Fibroblast of upper back skin (primary cell): ENCODE results near the gene SLC35F3.
"Not testable (repeated sequence)": the region's sequence is repeated elsewhere in the genome, so short reads cannot be mapped to it uniquely, and the experiment has no call there.

Source experiments
- DNase-seq: peaks from one replicate; pipeline ENCODE4 v3.0.0-alpha.2; 2013

SLC35F3 gene

GRCh38 chr1:234231061-234231892 is 326.8 kb downstream of the SLC35F3 start:
- DNase-seq: no peak

GRCh38 chr1:234231893-234232276 is 327.4 kb downstream of the SLC35F3 start:
- DNase-seq: no peak

- DNase-seq: no peak
Measured at GRCh38 chr1:234234199-234234598, 329.7 kb downstream of the SLC35F3 start.

- DNase-seq: no peak
Measured at GRCh38 chr1:234235434-234235881, 331.0 kb downstream of the SLC35F3 start.

- no peak for DNase-seq
Measured at GRCh38 chr1:234237393-234237792, 332.9 kb downstream of the SLC35F3 start.

GRCh38 chr1:234238060-234238459 is 333.6 kb downstream of the SLC35F3 start:
- DNase-seq: no peak

- no peak for DNase-seq
Measured at GRCh38 chr1:234239515-234239914, 335.0 kb downstream of the SLC35F3 start.

- no peak for DNase-seq
Measured at GRCh38 chr1:234239936-234240335, 335.5 kb downstream of the SLC35F3 start.

- DNase-seq: no peak
Measured at GRCh38 chr1:234240680-234241079, 336.2 kb downstream of the SLC35F3 start.

GRCh38 chr1:234241941-234242490 is 337.5 kb downstream of the SLC35F3 start:
- DNase-seq: no peak

GRCh38 chr1:234243521-234244260 is 339.2 kb downstream of the SLC35F3 start:
- DNase-seq: no peak

GRCh38 chr1:234244482-234244881 is 340.0 kb downstream of the SLC35F3 start:
- no peak for DNase-seq

- DNase-seq: no peak
Measured at GRCh38 chr1:234246638-234247116, 342.2 kb downstream of the SLC35F3 start.

- not testable (repeated sequence) for DNase-seq
Measured at GRCh38 chr1:234247746-234248145, 343.3 kb downstream of the SLC35F3 start.

GRCh38 chr1:234250747-234251146 is 346.3 kb downstream of the SLC35F3 start:
- no peak for DNase-seq

GRCh38 chr1:234253732-234254131 is 349.3 kb downstream of the SLC35F3 start:
- DNase-seq: no peak

- peak; percentile 5 for DNase-seq
Measured at GRCh38 chr1:234256359-234256758, 351.9 kb downstream of the SLC35F3 start.

- no peak for DNase-seq
Measured at GRCh38 chr1:234258071-234258470, 353.6 kb downstream of the SLC35F3 start.

GRCh38 chr1:234260578-234260977 is 356.1 kb downstream of the SLC35F3 start:
- DNase-seq: no peak

- DNase-seq: no peak
Measured at GRCh38 chr1:234261545-234261944, 357.1 kb downstream of the SLC35F3 start.

GRCh38 chr1:234262007-234262753 is 357.7 kb downstream of the SLC35F3 start:
- DNase-seq: no peak

GRCh38 chr1:234262754-234263105 is 358.3 kb downstream of the SLC35F3 start:
- no peak for DNase-seq

GRCh38 chr1:234264832-234265231 is 360.4 kb downstream of the SLC35F3 start:
- no peak for DNase-seq
